GM18519 (cell line): ENCODE measurements around the gene MRPL40.

ENCODE experiments used
- ATAC-seq: cut with Tn5 transposase; IDR thresholded peaks from one replicate; pipeline ENCODE4 v1.9.1; 2021; ENCODE audit warnings: mild to moderate bottlenecking, moderate library complexity; ENCODE audit not compliant: unreplicated experiment, low FRiP score

MRPL40 gene

GRCh38 chr22:19432133-19432851 is at the start of gene MRPL40:
MRPL40 (plus strand) TSS chr22:19432545; CDS start chr22:19432555, 10 bp downstream.
- peak; percentile 66 for ATAC-seq

- no peak for ATAC-seq
These were observed 49.1 kb upstream of the MRPL40 start for GRCh38 chr22:19383292-19383691.

- ATAC-seq, result no peak
These were observed 47.0 kb upstream of the MRPL40 start for GRCh38 chr22:19385221-19385906.

- no peak for ATAC-seq
These were observed 46.1 kb upstream of the MRPL40 start for GRCh38 chr22:19386248-19386647.

- ATAC-seq, result no peak
These were observed 45.3 kb upstream of the MRPL40 start for GRCh38 chr22:19387038-19387437.

- ATAC-seq, result no peak
These were observed 44.8 kb upstream of the MRPL40 start for GRCh38 chr22:19387575-19387974.

GRCh38 chr22:19393704-19394103 is 38.6 kb upstream of the MRPL40 start:
- ATAC-seq, result no peak

GRCh38 chr22:19394274-19395050 is 37.9 kb upstream of the MRPL40 start:
- ATAC-seq, result no peak

GRCh38 chr22:19395276-19395675 is 37.1 kb upstream of the MRPL40 start:
- no peak for ATAC-seq

GRCh38 chr22:19396561-19396933 is 35.8 kb upstream of the MRPL40 start:
- ATAC-seq, result no peak

- ATAC-seq, result no peak
These were observed 35.2 kb upstream of the MRPL40 start for GRCh38 chr22:19396934-19397733.

GRCh38 chr22:19397734-19398104 is 34.6 kb upstream of the MRPL40 start:
- no peak for ATAC-seq

- ATAC-seq, result no peak
These were observed 34.1 kb upstream of the MRPL40 start for GRCh38 chr22:19398206-19398605.

- no peak for ATAC-seq
These were observed 33.7 kb upstream of the MRPL40 start for GRCh38 chr22:19398652-19399051.

- ATAC-seq, result no peak
These were observed 31.5 kb upstream of the MRPL40 start for GRCh38 chr22:19400881-19401280.

- ATAC-seq, result no peak
These were observed 30.9 kb upstream of the MRPL40 start for GRCh38 chr22:19401483-19401882.

- ATAC-seq, result no peak
These were observed 29.6 kb upstream of the MRPL40 start for GRCh38 chr22:19402642-19403191.

GRCh38 chr22:19404676-19405075 is 27.7 kb upstream of the MRPL40 start:
- no peak for ATAC-seq

- no peak for ATAC-seq
These were observed 27.2 kb upstream of the MRPL40 start for GRCh38 chr22:19405133-19405532.

- ATAC-seq, result no peak
These were observed 26.7 kb upstream of the MRPL40 start for GRCh38 chr22:19405652-19406051.
